T-helper 9 cell (primary cell): Measurements from ENCODE around the gene LRRC18.

Source experiments
- DNase-seq: peaks from one replicate; pipeline ENCODE4 v3.0.0-alpha.2; 2020
- total RNA-seq, 2 donors: gene quantifications; one replicate each; lab custom pipeline; 2026; lab: John Stamatoyannopoulos, UW

Gene LRRC18
- total RNA-seq = 0 reads per million in 2 donors

DNA sequence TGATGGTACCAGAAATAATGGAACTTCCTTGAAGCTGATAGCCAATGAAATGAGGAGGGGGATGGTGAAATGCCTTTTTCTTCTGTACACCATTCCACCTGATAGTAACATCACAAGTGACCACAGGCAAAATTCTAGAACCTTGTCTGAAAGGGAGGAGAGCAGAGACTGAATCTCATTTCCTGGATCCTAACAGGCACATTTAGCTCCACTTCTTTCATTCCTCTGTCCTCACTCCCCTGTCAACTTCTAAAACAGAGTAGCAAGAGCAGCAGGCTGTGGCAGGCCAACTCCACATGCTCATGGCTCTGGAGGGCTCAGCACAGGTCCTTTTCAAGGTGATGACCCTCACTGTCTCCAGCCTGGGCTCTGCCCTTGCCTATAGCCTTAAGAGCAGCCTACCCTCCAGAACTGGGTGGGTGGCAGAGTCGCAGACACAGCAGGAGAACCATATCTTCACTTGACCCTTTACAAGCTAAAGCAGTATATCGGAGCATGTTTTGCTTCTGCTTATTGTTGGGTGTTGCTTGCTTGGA lies at the start of gene LRRC18:
Gene LRRC18, minus strand, starts transcription at position 51 of the 536 bp plus-strand sequence. CDS start 25,685 bp downstream, outside the sequence.
- no peak for DNase-seq

DNA sequence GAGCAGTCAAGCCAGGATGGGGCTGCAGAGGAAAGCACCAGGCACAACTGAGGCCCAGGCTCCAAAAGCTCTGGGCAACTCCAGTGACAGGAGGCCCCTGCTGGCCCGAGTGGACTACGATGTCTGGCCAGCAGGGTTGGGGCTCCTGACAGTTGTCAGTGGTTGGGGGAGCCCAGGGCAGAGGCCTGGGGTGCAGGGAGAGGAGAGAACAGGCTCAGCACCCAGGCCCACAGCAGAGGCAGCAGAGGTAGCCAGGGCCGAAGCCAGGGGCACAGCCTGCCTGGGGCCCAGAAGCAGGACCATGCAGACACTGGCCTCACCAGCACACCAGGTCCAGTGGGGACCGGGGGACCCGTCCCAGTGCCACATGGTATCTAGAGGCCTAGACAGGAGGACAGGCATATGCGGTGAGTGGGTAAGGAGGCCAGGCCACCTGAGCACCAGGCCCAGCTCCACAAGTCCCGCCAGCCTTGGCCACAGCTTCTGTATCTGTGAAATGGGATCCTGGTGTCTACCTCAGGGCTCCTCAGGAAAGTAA lies 46.0 kb upstream of the LRRC18 start:
- no peak for DNase-seq

DNA sequence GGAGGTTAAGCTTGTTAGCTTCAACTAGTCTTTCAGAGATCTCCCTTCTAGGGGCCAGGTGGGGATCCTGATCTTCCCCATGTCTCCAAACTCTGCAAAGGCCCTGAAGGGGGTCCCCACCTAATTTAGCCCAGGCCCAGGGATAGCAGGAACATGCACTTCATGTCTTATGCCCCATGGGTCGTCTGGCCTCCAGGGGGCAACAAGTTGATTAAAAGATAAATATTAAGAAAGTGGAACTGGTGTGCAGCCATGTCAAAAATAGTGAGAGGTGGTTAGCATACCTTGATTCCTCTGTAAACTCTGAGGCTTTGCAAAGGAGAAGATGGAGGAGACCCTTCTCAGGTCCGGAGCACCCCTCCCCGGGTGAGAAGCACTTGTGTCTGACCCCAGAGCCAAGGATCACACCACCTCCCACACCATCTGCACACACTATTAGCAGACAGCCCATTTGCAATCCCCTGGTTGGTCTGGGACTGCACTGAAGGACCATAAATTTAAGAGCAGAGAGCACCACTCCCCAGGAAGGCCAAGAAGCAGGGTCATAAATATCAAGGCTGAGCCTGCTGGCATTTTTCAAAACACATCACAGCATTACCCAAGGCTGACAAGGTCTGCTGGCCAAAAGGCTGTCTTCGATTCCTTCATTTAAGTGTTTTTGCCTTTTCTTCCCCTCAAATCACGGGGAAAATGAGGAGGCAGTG lies 44.2 kb upstream of the LRRC18 start:
- no peak for DNase-seq

DNA sequence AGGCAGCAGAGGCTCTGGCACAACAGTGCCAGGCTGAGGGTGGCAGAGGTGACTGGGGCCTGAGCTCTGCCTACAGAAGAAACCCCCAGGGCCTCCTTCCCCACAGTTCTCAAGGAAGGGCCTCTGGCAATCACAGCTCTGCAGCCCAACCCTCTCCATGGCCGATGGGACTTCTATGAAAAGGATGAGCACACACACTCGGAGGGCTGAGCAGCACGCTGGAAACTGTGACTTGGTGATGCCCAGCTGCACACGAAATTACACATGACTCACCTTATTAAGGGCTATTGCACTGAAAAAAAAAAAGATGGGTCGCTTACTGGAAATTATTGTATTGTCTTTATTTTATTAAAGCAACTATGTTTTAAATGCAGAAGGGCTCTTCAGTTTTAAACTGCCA lies 42.9 kb upstream of the LRRC18 start:
- DNase-seq = no peak

DNA sequence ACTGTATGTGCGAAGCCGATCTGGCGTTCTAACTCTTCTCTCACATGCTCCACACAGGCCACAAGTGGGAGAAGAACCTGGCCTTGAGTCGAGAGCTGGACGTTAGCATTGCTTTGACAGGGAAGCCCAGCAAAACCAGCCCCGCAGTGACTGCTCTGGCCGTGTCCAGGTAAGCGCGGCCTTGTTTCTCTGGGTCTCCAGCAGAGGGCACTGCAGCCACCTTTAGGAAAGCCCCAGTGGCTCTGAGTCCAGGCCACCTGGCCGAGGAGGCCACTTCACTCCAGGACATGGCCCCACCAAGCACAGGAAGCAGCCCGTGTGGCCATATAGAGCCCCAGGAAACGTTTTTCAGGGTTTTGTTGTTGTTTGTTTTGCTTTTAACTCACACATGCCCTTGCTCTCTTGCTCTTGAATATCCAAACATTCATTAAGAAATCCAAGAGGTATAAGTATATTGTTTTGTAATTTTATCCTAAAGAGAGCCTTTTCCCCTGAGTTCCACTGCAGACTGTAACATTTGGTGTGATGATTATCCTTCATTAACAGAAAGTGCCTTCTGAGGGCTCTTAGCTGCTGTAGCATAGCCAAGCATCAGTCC lies 41.8 kb upstream of the LRRC18 start:
- DNase-seq = peak; percentile 25

DNA sequence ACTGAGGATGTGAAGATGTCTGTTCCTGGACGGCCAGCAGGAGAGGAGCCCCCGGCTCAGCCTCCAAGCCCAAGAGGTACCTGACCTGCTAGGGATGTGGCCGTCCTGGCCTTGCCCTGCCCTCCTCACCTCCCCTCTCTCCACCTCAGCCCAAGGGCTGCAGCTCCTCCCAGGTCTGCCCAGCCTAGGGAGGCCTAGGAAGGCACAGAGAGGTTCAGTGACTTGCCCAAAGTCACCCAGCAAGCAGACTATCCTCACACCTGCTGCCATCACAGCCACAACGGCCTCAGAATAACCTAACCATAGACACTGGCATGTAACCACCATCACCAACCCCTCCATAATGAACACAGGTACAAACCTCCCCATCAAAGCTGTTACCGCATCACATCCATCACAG lies 38.7 kb upstream of the LRRC18 start:
- no peak for DNase-seq

DNA sequence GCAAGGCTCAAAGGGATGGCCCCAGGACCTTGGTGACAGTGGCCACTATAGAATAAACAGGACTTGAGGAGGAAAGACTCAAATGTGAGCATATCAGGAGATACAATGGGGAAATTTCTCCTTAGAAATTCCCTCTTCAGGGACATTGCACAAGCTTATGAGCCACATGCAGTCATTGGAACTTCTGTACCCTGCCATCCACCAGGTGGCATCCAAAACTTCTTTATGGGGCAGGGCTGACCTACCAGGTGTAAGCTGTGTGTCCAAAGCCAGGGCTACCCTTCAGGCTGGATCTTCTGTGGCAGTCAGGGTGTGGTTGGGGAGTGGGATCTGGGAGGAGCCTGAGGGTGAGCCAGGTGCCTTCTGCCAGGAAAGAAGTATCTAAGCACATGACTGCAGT lies 36.6 kb upstream of the LRRC18 start:
- DNase-seq = no peak

DNA sequence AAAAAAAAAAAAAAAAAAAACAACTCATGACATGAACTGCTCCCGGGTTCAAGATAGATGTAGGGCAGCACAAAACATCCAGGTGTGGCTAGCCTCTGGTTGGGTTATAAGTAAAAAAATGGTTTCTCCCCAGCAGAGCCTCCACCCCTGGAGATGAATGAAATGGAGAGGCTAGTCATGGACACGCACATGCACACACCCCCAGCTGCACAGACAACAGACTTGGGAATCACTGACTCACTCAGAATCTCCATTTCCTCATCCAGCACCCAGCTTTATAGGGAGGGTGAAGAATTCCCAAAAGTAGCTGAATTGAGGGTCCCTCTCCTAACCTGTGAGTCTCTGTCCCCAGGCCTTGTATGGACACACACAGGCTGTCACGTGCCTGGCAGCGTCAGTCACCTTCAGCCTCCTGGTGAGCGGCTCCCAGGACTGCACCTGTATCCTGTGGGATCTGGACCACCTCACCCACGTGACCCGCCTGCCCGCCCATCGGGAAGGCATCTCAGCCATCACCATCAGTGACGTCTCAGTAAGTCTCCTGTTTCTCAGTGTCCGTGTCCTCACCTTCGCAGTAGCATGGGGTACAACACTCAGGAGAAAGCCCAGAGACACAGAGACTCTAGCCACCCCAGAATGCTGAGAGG lies 35.0 kb upstream of the LRRC18 start:
- no peak for DNase-seq

DNA sequence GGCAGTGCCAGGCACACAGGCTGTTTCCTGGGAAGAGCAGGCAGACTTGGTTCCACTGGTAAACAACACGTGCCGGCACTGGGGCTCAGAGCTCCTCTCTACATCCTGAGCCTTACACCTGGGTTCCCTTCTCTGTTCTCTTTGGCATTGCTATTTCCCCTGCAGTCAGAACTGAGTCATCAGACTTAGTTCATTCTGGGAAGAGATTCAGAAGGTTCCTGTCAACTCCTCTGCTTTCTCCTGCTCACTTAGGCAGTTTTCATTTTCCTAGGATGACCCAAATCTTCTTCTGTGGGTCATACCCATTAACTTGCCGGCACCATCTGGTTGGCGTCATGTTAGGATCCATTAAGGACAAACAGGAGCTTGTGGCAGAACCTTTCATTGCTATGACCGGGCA lies 33.4 kb upstream of the LRRC18 start:
- no peak for DNase-seq

DNA sequence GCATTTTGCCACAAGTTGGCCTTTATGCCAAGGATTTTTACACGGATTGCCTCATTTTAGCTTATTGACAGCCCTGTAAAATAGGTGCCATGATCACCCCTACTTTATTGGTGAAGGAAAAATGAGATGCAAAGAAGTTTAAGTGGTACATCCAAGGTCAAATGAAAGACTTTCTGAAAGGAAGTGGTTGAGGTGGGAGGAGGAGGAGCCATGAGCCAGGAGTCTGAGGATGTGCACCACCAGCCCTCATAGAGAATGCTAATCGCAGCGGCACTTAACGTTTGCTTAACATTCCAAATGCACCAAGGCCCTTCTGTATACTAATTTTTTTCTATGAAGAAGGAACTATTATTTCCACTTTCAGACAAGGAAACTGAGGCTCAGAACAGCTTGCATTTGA lies 31.0 kb upstream of the LRRC18 start:
- no peak for DNase-seq

DNA sequence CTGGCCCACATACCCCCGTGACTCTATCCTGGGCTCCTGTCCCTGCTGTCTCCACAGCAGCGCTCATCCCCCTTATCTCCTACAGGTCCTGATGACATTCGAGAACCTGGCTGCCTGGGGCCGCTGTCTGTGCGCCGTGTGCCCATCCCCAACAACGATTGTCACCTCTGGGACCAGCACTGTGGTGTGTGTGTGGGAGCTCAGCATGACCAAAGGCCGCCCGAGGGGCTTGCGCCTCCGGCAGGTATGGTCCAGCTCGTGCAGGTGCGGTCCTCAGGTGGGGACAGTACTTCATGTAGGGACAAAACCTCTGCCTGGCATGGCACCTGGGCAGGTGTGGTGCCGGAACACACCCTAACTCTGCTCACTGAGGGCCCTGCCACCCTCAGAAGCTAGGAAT lies 30.4 kb upstream of the LRRC18 start:
- DNase-seq = no peak

DNA sequence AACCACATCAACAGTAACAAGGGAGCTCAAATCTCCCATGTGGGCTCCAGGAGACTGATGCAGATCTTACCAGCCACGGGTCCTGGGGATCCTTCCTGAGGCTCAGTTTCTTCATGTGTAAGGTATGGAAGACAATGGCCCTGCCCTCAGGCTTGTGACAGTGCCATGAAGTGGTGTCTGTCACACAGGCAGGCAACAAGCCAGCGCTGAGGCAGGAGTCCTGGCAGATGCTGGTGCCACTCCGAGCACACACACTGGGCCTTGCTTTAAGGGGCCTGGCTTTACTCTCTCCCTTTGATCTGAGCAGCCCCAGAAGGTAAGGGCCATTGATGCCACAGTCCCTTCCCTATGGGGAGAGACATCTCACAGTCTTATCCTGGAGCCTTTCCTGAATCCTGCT lies 28.4 kb upstream of the LRRC18 start:
- no peak for DNase-seq

DNA sequence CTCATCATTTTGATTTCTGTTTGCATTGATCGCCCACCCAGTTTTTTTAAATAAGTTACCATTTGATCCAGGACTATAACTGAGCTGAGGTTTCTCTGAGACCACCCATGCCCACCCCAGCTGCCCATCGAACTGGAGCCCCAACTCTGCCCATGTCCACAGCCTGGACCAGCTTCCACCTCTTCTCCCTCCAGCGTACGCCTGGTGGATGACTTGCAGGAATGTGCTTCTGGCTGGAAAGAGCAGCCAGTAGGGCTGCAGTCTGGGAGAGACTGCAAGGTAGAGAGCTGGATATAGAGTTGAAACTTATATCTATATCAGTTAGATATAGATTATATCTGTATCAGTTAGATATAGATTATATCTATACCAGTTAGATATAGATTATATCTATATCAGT lies 25.8 kb upstream of the LRRC18 start:
- no peak for DNase-seq

DNA sequence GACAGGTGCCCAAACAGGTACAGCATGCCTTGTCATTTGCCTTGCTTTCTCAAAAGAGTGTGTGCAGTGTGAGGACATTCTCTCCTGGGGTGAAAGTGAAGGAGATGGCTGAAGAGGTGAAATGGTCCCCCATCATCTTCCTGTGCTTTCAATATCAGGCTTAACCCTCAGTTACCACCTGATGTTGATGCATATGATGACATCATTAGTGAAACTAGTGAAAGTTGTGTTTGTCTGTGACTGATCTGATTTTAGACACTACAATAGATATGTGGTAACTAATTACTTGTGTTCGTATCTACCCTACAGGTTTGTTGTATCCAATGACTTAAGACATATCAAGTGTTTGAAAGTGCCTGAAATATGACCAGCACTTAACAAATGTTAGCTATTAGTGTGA lies 24.4 kb upstream of the LRRC18 start:
- DNase-seq = no peak

DNA sequence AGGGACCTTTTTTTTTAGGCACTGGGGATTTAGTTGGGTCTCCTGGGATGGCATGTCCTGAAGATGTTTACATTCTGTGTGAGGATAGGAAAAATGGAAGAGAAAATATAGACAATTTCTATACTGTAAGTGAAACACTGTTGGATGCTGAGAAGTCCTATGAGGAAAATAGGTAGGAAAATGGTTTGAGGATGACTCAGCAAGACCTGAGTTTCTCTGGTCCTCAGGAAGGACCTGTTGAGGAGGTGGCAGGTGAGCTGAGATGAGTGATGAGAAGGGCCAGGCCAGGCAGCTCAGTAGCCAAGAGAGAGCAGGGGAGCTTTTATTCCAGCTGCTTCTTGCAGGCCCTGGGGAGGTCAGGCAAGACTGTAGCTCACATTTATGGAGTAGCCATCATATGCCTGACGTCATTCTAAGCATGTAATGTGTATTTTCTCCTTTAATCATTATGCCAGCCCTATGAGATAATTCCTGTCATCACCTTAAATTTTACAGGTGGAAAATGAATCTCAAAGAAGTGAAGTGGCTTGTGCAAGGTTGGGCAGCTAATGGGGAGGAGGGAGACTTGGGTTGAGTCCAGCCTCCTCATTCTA lies 19.1 kb upstream of the LRRC18 start:
- DNase-seq = no peak

DNA sequence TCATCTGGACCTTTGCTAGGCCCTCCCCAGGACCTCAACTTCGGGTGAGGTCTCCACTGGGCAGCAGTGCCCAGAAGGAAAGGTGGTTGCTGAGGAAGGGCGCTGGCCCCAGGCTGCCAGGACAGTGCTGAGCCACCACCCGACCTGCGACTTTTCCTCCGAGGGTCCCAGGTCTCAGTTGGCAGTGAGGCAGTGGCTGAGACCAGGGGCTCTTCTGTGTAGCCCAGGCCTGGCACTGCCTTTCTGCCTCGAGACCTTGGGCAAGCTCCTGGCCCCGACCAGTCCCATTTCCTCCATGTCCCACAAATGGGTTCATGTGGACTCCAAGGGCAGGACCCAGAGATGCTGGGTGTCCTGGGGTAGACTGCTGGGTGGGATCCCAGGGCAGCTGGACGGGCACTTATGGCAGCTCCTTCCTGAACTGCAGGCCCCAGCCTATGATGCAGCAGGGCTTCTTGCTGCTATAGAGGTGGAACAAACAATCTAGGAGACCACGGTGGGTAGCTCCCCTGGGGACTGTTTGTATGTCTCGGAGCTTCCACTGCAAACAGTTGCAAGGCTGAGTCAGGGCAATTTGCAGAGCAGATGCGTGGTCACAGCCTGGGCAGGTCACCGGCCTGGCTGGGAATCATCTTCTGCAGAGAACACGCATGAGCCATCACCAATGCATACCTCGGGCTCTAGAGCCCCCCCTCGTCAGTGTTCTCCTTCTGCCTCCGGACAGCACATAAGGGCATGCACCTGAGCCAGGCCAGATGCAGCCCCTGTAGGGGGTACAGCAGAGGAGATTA lies 17.9 kb upstream of the LRRC18 start:
- DNase-seq = no peak

DNA sequence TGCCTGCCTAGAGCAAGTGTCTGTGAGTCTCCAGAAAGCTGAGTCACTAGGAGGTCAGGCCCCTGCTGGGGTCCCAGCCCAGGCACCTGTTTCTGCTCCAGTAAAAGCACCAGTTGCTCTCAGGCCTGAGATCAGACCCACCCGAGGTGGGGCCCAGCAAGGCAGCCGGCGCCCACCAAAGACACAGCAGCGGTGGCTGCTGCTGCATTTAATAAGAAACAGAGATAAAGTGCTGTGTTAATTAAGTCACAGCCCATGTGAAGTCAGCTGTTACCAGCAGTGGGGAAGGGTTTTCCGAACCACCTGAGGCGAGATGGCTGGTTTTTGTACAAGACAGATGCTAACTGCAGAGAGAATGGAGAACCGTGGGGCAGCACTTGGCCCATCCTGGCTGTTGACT lies 12.1 kb upstream of the LRRC18 start:
- DNase-seq = no peak

DNA sequence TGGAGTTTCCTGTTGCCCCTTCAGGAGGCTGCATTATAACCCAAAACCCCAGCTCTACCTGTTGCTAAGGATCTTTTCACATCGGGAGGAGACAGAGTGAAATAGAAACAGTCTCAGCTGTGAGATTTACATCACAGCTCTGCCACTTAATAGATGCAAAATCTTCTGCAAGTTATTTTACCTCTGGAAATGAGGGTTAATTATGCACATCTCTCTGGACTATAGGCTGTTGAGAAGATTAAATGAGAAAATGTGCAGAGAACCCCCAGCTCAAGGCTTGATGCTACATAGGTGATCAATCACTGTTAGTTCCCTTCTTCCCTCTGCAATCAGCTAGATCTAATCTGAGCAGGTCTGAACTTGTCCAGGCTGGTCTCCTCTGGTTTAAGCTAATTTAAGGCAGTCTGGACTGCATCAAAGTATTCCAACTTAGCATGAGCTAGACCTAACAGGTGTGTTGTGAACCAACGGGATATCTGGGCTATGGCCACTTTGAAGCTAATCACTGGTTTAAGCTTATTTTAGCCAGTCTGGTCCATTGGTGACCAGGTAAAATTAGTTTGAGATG lies 8.9 kb upstream of the LRRC18 start:
- no peak for DNase-seq

DNA sequence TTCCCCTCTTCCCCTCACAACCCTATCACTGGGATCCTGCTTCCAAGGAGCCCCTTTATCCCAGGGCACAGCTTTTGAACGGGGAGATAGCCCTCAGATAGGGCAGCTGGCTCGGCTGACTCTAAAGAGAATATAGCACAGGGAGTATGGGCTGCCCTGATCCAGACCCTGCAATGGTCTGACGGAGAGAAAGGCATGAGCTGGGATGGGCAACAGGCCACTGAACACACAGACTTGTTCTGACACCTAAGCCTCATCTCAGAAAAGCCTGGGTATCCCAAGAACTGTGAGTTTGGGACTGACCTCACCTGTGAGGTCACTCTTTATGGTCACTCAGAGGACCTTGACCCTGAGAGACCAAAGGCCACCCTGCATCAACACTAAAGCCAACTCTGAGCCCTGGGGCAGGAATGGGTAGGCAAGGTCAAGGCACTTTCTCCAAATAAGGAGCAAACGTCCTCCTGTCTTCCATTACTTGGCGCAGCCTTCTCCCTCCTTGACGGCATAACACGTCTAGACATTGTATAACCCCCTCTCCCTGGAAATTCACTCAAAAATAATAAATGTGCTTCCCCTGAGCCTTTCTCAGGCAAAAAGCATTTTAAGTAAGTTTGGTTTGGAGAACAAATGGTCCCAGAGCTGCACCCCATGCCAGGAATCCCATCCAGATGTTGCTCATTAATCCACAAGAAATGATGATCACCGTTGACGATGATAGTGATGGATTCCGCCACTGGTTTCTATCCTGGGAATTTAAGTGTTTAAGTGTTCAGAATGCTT lies 8.2 kb upstream of the LRRC18 start:
- no peak for DNase-seq

DNA sequence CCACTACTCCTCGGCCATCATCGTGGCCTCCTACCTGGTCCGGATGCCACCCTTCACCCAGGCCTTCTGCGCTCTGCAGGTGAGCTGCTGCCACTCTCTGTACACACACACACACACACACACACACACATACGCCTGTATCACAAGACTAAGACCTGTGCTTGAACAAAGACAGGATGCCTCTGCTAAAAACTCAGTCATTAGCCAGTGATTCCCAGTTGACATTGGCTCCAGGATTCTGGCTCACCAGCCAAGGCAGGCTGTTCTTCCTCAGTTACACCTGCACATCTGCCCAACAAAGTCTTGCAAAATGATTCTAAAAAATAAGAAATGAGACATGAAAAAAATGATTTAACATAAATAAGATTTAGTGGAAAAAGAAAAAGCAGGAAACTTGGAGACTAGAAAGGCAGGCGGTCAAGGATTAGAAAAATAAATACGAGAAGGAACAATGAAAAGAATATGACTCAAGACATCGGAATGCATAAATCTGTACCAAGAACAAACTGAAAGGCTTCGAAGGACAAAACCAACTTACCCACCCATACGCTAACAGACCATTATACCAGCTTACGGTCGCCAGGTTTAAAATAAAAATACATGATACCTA lies 7.4 kb upstream of the LRRC18 start:
- no peak for DNase-seq

DNA sequence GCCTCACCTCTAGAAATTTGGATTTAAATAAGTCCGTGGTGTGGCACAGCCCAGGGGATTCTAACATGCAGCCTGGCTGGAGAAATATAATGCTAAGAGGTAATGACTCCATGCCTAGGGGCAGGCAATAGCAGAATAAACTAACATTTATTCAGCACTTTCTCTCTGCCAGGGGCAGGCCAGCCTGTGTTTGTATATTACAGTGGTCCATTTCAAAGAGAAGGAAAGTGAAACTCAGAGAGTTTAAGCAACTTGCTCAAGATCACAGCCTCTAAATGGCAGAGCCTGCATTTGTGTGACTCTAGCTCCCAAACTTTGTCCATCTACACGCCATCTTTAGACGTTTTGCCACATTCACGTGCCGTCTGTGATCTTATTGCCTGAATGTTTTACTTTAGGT lies 6.7 kb upstream of the LRRC18 start:
- DNase-seq = no peak
